ENCODE data around the gene TAF15. TPM values are rescaled to one million over a fixed set of nuclear protein-coding genes. Genes with fewer than 3 reads are reported as not detected.

The TAF15 gene
- total and polyA plus RNA-seq, 7 donors: 55.9 to 147 (median 61.1) TPM

DNA sequence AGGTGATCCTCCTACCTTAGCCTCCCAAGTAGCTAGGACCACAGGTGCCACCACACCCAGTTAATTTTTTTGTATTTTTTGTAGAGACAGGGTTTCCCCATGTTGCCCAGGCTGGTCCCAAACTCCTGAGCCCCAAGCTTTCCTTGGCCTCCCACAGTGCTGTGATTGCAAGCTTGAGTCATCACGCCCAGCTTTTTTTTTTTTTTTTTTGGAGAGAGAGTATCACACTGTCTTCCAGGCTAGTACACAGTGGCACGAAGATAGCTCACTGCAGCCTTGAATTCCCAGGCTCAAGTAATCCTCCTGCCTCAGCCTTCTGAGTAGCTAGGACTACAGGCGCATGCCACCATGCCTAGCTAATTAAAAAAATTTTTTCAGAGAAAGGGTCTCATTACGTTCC, 32.2 kb downstream of the TAF15 start:
- Histone ChIP-seq H3K27me3 (no peaks in the 10 kb centered on the region), H3K27ac (no peak overlapping the region), H3K4me1 (no peaks in the 10 kb centered on the region), H3K36me3 (peaks cover 38 to 100% (median 73%) of the 10 kb centered on the region in 4 donors), H3K4me3 (no peak overlapping the region), H3K9me3 (no peaks in the 10 kb centered on the region)
- intact Hi-C loops (cut with DNase I): no loop called here
- WGBS, 2 donors: 89 to 93% methylated on average over 4 of the region's 4 CpGs
- no peak for TF ChIP-seq CTCF (IDR thresholded peaks at IDR 0.05)
- TF ChIP-seq POLR2A (IDR thresholded peaks at IDR 0.05): no peak
- TF ChIP-seq POLR2AphosphoS5 (IDR thresholded peaks at IDR 0.05): no peak
- no peak for TF ChIP-seq EP300 (IDR thresholded peaks at IDR 0.05)
- DNase-seq: no peak

GRCh38 chr17:35842239-35842638, 33.0 kb downstream of the TAF15 start:
- TF ChIP-seq POLR2AphosphoS5 (IDR thresholded peaks at IDR 0.05): no peak
- TF ChIP-seq POLR2A (IDR thresholded peaks at IDR 0.05): no peak
- no peak for TF ChIP-seq EP300 (IDR thresholded peaks at IDR 0.05)
- no peak for TF ChIP-seq CTCF (IDR thresholded peaks at IDR 0.05)
- 98 to 99% methylated on average over 5 of the region's 5 CpGs for WGBS, 2 donors
- no peaks in the 10 kb centered on the region for H3K27me3 ChIP-seq
- no peaks in the 10 kb centered on the region for H3K4me1 ChIP-seq
- no peak overlapping the region for H3K4me3 ChIP-seq
- peaks cover 37 to 100% (median 66%) of the 10 kb centered on the region in 4 donors for H3K36me3 ChIP-seq
- intact Hi-C loops (cut with DNase I): no loop called here
- no peak for DNase-seq
- no peak overlapping the region for H3K27ac ChIP-seq
- no peaks in the 10 kb centered on the region for H3K9me3 ChIP-seq

GRCh38 chr17:35843698-35844097, 34.4 kb downstream of the TAF15 start:
- Histone ChIP-seq H3K4me3 (no peak overlapping the region), H3K27me3 (no peaks in the 10 kb centered on the region), H3K27ac (no peak overlapping the region), H3K4me1 (no peaks in the 10 kb centered on the region), H3K9me3 (no peaks in the 10 kb centered on the region), H3K36me3 (peaks cover 26 to 100% (median 58%) of the 10 kb centered on the region in 4 donors)
- intact Hi-C loops (cut with DNase I): no loop called here
- 91 to 95% methylated on average over 2 of the region's 2 CpGs for WGBS, 2 donors
- no peak for TF ChIP-seq EP300 (IDR thresholded peaks at IDR 0.05)
- TF ChIP-seq POLR2A (IDR thresholded peaks at IDR 0.05): no peak
- no peak for TF ChIP-seq CTCF (IDR thresholded peaks at IDR 0.05)
- no peak for TF ChIP-seq POLR2AphosphoS5 (IDR thresholded peaks at IDR 0.05)
- no peak for DNase-seq

- Histone ChIP-seq H3K36me3 (peaks cover 26 to 95% (median 56%) of the 10 kb centered on the region in 4 donors), H3K4me3 (no peak overlapping the region), H3K27me3 (no peaks in the 10 kb centered on the region), H3K9me3 (no peaks in the 10 kb centered on the region), H3K27ac (no peak overlapping the region), H3K4me1 (no peaks in the 10 kb centered on the region)
- no peak for DNase-seq
- no peak for TF ChIP-seq CTCF (IDR thresholded peaks at IDR 0.05)
- TF ChIP-seq POLR2A (IDR thresholded peaks at IDR 0.05): no peak
- WGBS, 2 donors: 98 to 99% methylated on average over 19 of the region's 19 CpGs
- intact Hi-C loops (cut with DNase I): no loop called here
Measured at GRCh38 chr17:35844547-35844946, 35.3 kb downstream of the TAF15 start.

- Histone ChIP-seq H3K27ac (no peak overlapping the region), H3K4me1 (no peaks in the 10 kb centered on the region), H3K4me3 (no peak overlapping the region), H3K36me3 (peaks cover 26 to 88% (median 51%) of the 10 kb centered on the region in 4 donors), H3K9me3 (no peaks in the 10 kb centered on the region), H3K27me3 (no peaks in the 10 kb centered on the region)
- intact Hi-C loops (cut with DNase I): no loop called here
- TF ChIP-seq CTCF (IDR thresholded peaks at IDR 0.05) (no peak), EP300 (IDR thresholded peaks at IDR 0.05) (no peak), POLR2A (IDR thresholded peaks at IDR 0.05) (no peak), POLR2AphosphoS5 (IDR thresholded peaks at IDR 0.05) (no peak)
- 87 to 91% methylated on average over 3 of the region's 3 CpGs for WGBS, 2 donors
- DNase-seq: no peak
Measured at GRCh38 chr17:35846055-35846809, 36.9 kb downstream of the TAF15 start.

All from sigmoid colon (tissue), 7 donors.